CD14-positive monocyte (primary cell): Measurements from ENCODE around the gene LAMB3. TPM values are rescaled to one million over a fixed set of nuclear protein-coding genes. Genes with fewer than 3 reads are reported as not detected.

ENCODE experiments used
- DNase-seq, 3 donors: peaks; one replicate each; pipeline ENCODE4 v3.0.0-alpha.2; 2011 to 2022
- H2AFZ ChIP-seq: 2 replicates; pipeline ENCODE4 v1.6.0; 2012; ENCODE audit warnings: mild to moderate bottlenecking, low read depth, low read length, inconsistent platforms; ENCODE audit not compliant: insufficient read depth, poor library complexity, severe bottlenecking
- H3K27ac ChIP-seq, 2 donors: 1 replicate in 1 of 2; 2 replicates in 1 of 2; pipeline ENCODE4 v1.5.1; 2012 to 2013; ENCODE audit warnings: low read length in 2 of 2, control low read depth in 1 of 2, inconsistent platforms in 1 of 2, low read depth in 1 of 2, mild to moderate bottlenecking in 1 of 2
- H3K27me3 ChIP-seq, 2 donors: one replicate each; pipeline versions ENCODE4 v1.6.0 to v1.6.1; 2011 to 2013; ENCODE audit warnings: low read length in 2 of 2; ENCODE audit not compliant: control insufficient read depth in 2 of 2, insufficient read depth in 2 of 2
- H3K36me3 ChIP-seq, 2 donors: replicated peaks in 1 of 2; 1 replicate in 1 of 2; 2 replicates in 1 of 2; pipeline versions ENCODE4 v1.5.1 to v1.6.1; 2012 to 2013; ENCODE audit warnings: low read length in 2 of 2, control low read depth in 1 of 2, inconsistent platforms in 1 of 2, mild to moderate bottlenecking in 1 of 2; ENCODE audit not compliant: insufficient read depth in 2 of 2, control insufficient read depth in 1 of 2
- H3K4me1 ChIP-seq, 2 donors: 1 replicate in 1 of 2; 2 replicates in 1 of 2; pipeline versions ENCODE4 v1.5.1 to v1.6.1; 2012 to 2013; ENCODE audit warnings: low read length in 2 of 2, control low read depth in 1 of 2, inconsistent platforms in 1 of 2, mild to moderate bottlenecking in 1 of 2, moderate library complexity in 1 of 2; ENCODE audit not compliant: insufficient read depth in 2 of 2, control insufficient read depth in 1 of 2
- H3K4me2 ChIP-seq: replicated peaks from 2 replicates; pipeline ENCODE3; 2012; ENCODE audit warnings: low read length, moderate library complexity, mild to moderate bottlenecking; ENCODE audit not compliant: poor library complexity, severe bottlenecking; ENCODE audit errors: extremely low read depth
- H3K4me3 ChIP-seq, 3 experiments: fragments of 200-600 bp in 1 of 3; sonication (generic) in 1 of 3; replicated peaks in 1 of 3; 1 replicate in 2 of 3; 2 replicates in 1 of 3; pipeline ENCODE4 v1.5.1; 2011 to 2013; ENCODE audit warnings: low read length in 3 of 3, mild to moderate bottlenecking in 3 of 3, control low read depth in 2 of 3, low read depth in 2 of 3, inconsistent platforms in 1 of 3, moderate library complexity in 1 of 3
- H3K79me2 ChIP-seq: 2 replicates; pipeline ENCODE4 v1.6.0; 2012; ENCODE audit warnings: mild to moderate bottlenecking, control low read depth, inconsistent platforms, low read length, moderate library complexity; ENCODE audit not compliant: insufficient read depth
- H3K9ac ChIP-seq: 2 replicates; pipeline ENCODE4 v1.6.0; 2017; ENCODE audit warnings: low read length, mild to moderate bottlenecking; ENCODE audit not compliant: insufficient read depth, poor library complexity, severe bottlenecking
- H3K9me3 ChIP-seq, 2 donors: replicated peaks in 1 of 2; 1 replicate in 1 of 2; 2 replicates in 1 of 2; pipeline versions ENCODE4 v1.5.1 to v1.6.1; 2012 to 2013; ENCODE audit warnings: low read length in 2 of 2, control low read depth in 1 of 2; ENCODE audit not compliant: control insufficient read depth in 1 of 2, insufficient read depth in 1 of 2
- H4K20me1 ChIP-seq: 2 replicates; pipeline ENCODE4 v1.6.0; 2012; ENCODE audit warnings: mild to moderate bottlenecking, low read length, control low read depth, moderate library complexity; ENCODE audit not compliant: insufficient read depth
- H3K27ac Mint-ChIP-seq, 7 donors: one replicate each; pipeline ENCODE4 v1.8.0; 2020; ENCODE audit warnings: mild to moderate bottlenecking in 7 of 7, mixed read lengths in 7 of 7, moderate library complexity in 6 of 7, inconsistent platforms in 2 of 7
- H3K27me3 Mint-ChIP-seq, 3 donors: one replicate each; pipeline ENCODE4 v1.8.0; 2021 to 2022; ENCODE audit warnings: low read depth in 3 of 3, mild to moderate bottlenecking in 3 of 3, mixed read lengths in 3 of 3, moderate library complexity in 3 of 3, inconsistent platforms in 1 of 3
- H3K36me3 Mint-ChIP-seq, 2 donors: one replicate each; pipeline ENCODE4 v1.8.0; 2020; ENCODE audit warnings: mixed read lengths in 2 of 2, inconsistent platforms in 1 of 2, mild to moderate bottlenecking in 1 of 2
- H3K4me1 Mint-ChIP-seq: one replicate; pipeline ENCODE4 v1.8.0; 2020; ENCODE audit warnings: mild to moderate bottlenecking, mixed read lengths
- H3K4me3 Mint-ChIP-seq, 2 donors: one replicate each; pipeline ENCODE4 v1.8.0; 2020; ENCODE audit warnings: mild to moderate bottlenecking in 2 of 2, mixed read lengths in 2 of 2, moderate library complexity in 1 of 2
- H3K9me3 Mint-ChIP-seq, 7 donors: one replicate each; pipeline ENCODE4 v1.8.0; 2020 to 2022; ENCODE audit warnings: mixed read lengths in 7 of 7, mild to moderate bottlenecking in 6 of 7, moderate library complexity in 6 of 7, inconsistent platforms in 2 of 7
- WGBS: methylation state at CpG from one replicate; pipeline ENCODE4 v1.1.5; 2013; ENCODE audit warnings: missing lambda C conversion rate; ENCODE audit not compliant: insufficient coverage; 5-methylcytosine and 5-hydroxymethylcytosine counted together
- intact Hi-C, 2 donors: fragments of 100-400 bp; cut with micrococcal nuclease; formaldehyde crosslinking; loops; one replicate each; pipeline versions ENCODE4 v1.15.0 to v1.15.1; 2023
- polyA plus RNA-seq, 3 donors: library from polyadenylated mRNA; depleted of rRNA in 1 of 3; unstranded in 2 of 3; stranded (reverse) in 1 of 3; fragments of 300-500 nt in 2 of 3; fragments of >200 nt in 1 of 3; fragmentation: Illumina TruSeq in 2 of 3; gene quantifications; 1 replicate in 2 of 3; 2 replicates in 1 of 3; pipeline ENCODE4 v1.2.3, GENCODE V29; 2012 to 2021
- TF ChIP-seq, protein P1 (sequence below): fragments of 200-600 bp; IDR thresholded peaks from one replicate; pipeline ENCODE4 v1.8.0; 2022; ENCODE audit warnings: antibody characterized with exemption, mild to moderate bottlenecking

LAMB3 gene
- polyA plus RNA-seq, 3 donors: 0.29 to 0.67 (median 0.30) TPM

DNA sequence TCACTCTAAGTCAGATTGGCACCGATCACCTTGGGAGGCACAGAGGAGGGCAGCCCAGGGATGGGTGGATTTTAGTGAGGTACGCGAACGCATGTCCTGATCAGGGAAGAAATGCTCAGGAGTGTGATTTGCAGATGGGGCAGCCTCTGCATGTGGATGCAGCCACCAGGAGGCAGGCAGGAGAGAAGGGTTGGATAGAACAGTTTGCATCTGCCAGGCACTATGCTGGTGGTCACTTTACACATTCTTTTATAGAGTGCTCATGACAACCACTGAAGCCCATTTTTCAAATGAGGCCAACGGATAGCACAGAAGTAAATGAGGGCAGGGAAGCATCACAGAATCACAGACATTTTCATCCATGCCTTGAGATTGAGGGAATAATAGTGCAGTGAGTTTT, 5.7 kb downstream of the LAMB3 start:
- no peak overlapping the region for H2AFZ ChIP-seq
- no peaks in the 10 kb centered on the region for H3K79me2 ChIP-seq
- no peaks in the 10 kb centered on the region for H3K9me3 ChIP-seq
- WGBS: 96% methylated on average over 5 of the region's 5 CpGs
- Mint-ChIP-seq H3K36me3 (peaks cover 0 to 7% of the 10 kb centered on the region in 2 donors), H3K4me3 (peak overlapping the region in 1 of 2 donors; percentile 69), H3K9me3 (no peaks in the 10 kb centered on the region), H3K27ac (peak overlapping the region in 4 of 7 donors; percentile 23 to 88 (median 64)), H3K27me3 (peaks cover 19 to 28% (median 26%) of the 10 kb centered on the region in 3 donors), H3K4me1 (peaks cover 56% of the 10 kb centered on the region)
- no peak overlapping the region for H3K27ac ChIP-seq
- no peaks in the 10 kb centered on the region for H3K36me3 ChIP-seq
- DNase-seq: peak in 1 of 3 donors; percentile 36
- H3K9ac ChIP-seq: no peak overlapping the region
- H4K20me1 ChIP-seq: no peaks in the 10 kb centered on the region
- no peak overlapping the region for H3K4me3 ChIP-seq
- H3K4me2 ChIP-seq: no peak overlapping the region
- intact Hi-C loops: loop anchor here (5.0 kb wide), 1 partner anchor 46 kb away; no protein-coding TSS in a partner anchor
- TF ChIP-seq, protein P1, sequence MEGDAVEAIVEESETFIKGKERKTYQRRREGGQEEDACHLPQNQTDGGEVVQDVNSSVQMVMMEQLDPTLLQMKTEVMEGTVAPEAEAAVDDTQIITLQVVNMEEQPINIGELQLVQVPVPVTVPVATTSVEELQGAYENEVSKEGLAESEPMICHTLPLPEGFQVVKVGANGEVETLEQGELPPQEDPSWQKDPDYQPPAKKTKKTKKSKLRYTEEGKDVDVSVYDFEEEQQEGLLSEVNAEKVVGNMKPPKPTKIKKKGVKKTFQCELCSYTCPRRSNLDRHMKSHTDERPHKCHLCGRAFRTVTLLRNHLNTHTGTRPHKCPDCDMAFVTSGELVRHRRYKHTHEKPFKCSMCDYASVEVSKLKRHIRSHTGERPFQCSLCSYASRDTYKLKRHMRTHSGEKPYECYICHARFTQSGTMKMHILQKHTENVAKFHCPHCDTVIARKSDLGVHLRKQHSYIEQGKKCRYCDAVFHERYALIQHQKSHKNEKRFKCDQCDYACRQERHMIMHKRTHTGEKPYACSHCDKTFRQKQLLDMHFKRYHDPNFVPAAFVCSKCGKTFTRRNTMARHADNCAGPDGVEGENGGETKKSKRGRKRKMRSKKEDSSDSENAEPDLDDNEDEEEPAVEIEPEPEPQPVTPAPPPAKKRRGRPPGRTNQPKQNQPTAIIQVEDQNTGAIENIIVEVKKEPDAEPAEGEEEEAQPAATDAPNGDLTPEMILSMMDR: peak; percentile 28
- peaks cover 3 to 15% of the 10 kb centered on the region in 2 donors for H3K27me3 ChIP-seq
- peaks cover 48 to 49% of the 10 kb centered on the region in 2 donors for H3K4me1 ChIP-seq

DNA sequence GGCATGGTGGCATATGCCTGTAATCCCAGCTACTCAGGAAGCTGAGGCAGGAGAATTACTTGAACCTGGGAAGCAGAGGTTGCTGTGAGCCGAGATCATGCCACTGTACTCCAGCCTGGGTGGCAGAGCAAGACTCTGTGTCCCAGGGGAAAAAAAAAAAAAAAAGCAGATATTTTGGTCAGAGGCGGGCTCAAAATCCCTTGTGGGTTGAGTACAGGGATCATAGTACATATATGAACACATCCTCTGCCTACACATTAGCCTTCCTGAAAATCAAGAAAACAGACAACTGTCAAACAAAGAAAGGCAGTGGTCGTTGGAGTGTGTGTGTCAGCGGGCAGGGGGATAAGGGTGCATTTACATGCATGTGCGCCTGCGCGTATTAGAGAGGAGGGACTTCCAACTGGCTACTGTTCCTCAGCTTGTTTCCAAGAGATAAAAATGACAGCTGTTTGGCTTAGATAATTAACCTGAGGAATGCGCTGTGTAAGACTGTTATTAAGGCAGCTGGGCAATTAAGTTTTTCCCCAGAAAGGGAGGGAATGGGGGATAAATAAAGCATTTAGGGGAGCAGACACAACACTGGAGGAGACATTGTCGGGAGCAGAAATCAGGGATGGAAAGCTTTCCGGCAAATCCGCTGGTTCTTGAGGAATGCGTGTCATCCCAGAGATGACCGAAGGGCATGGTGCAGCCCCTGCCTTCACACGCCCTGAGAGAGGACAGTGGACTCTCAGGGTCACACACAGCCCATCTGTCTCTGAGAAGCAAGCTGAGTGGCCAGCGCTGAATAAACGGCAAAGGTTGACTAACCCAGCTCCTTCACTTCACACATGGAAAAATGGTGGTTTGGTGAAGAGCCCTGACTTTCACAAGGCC, 6.4 kb downstream of the LAMB3 start:
- Histone ChIP-seq H4K20me1 (no peaks in the 10 kb centered on the region), H3K4me3 (no peak overlapping the region), H3K9ac (no peak overlapping the region), H3K27ac (no peak overlapping the region), H3K4me1 (peaks cover 41 to 42% of the 10 kb centered on the region in 2 donors), H3K36me3 (no peaks in the 10 kb centered on the region), H3K9me3 (no peaks in the 10 kb centered on the region), H3K79me2 (no peaks in the 10 kb centered on the region), H3K27me3 (peaks cover 3 to 16% of the 10 kb centered on the region in 2 donors), H3K4me2 (no peak overlapping the region), H2AFZ (no peak overlapping the region)
- WGBS: 96% methylated on average over 13 of the region's 16 CpGs
- peaks cover 16 to 28% (median 26%) of the 10 kb centered on the region in 3 donors for H3K27me3 Mint-ChIP-seq
- TF ChIP-seq, protein P1: no peak
- DNase-seq: no peak
- H3K36me3 Mint-ChIP-seq: peaks cover 0 to 4% of the 10 kb centered on the region in 2 donors
- peak overlapping the region in 1 of 7 donors; percentile 53 for H3K27ac Mint-ChIP-seq
- intact Hi-C loops: loop anchor here (5.0 kb wide), 1 partner anchor 46 kb away; no protein-coding TSS in a partner anchor
- peaks cover 48% of the 10 kb centered on the region for H3K4me1 Mint-ChIP-seq
- H3K9me3 Mint-ChIP-seq: no peaks in the 10 kb centered on the region
- peak overlapping the region in 1 of 2 donors; percentile 69 for H3K4me3 Mint-ChIP-seq
